NCI-H460 (cell line): Measurements from ENCODE around the gene GREM2. TPM values are rescaled to one million over a fixed set of nuclear protein-coding genes. Genes with fewer than 3 reads are reported as not detected.

Experiments used
- DNase-seq: peaks from one replicate; pipeline ENCODE4 v3.0.0-alpha.2; 2016; ENCODE audit warnings: low read depth; ENCODE audit errors: extremely low read depth
- total RNA-seq: library from RNA; depleted of rRNA; stranded (reverse); fragments of >200 nt; shearing (Covaris generic); gene quantifications from 2 replicates; pipeline ENCODE4 v1.2.3, GENCODE V29; 2014

Gene GREM2
- total RNA-seq, 1 experiment from 2014 or later, result 50.0 TPM

DNA sequence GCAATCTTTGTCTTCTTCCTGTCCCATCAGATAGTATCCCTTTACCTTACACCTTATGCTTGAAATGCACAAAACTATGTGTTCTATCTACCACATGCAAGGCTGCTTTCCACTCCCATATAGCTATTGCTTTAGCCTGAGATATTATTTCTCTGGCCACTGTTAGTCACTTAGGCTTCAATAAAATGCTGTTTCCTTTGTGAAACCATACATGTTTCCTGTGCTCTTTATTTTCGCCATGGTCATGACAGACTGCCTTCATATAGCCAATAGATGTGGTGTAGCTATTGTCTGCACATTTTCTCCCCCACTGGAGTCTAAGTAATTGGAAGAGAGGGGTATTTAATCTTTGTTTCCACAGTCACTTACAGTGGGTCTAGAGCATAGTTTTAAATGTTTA lies 108.4 kb downstream of the GREM2 start:
- DNase-seq, result no peak

- DNase-seq, result no peak
Measured at GRCh38 chr1:240503036-240503435, 108.9 kb downstream of the GREM2 start.

- DNase-seq, result no peak
Measured at GRCh38 chr1:240501115-240501514, 110.8 kb downstream of the GREM2 start.

GRCh38 chr1:240500647-240501046 lies 111.3 kb downstream of the GREM2 start:
- DNase-seq, result no peak

- peak; percentile 49 for DNase-seq
Measured at GRCh38 chr1:240499012-240499411, 112.9 kb downstream of the GREM2 start.

- DNase-seq, result no peak
Measured at GRCh38 chr1:240498335-240498734, 113.6 kb downstream of the GREM2 start.

DNA sequence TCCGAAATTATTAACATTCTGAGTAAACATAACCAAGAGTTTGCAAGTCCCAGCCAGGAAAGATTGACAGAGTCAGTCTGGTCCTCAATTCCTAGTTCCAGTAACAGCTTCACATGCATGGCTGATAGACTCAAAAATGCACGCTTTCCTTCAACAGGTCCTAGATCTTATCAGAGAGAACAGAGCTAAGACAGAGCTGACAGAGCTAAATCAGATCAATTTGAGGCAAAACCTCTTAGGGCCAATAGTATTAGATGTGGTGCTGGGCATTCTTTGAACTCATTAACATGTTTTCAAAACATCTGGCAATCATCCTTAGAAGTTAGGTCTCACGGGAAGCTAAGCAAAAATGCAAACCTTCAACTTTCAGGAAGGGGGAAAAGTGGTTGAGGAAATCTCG lies 114.0 kb downstream of the GREM2 start:
- DNase-seq, result no peak

GRCh38 chr1:240496941-240497340 lies 115.0 kb downstream of the GREM2 start:
- no peak for DNase-seq

GRCh38 chr1:240496356-240496755 lies 115.6 kb downstream of the GREM2 start:
- DNase-seq, result no peak

DNA sequence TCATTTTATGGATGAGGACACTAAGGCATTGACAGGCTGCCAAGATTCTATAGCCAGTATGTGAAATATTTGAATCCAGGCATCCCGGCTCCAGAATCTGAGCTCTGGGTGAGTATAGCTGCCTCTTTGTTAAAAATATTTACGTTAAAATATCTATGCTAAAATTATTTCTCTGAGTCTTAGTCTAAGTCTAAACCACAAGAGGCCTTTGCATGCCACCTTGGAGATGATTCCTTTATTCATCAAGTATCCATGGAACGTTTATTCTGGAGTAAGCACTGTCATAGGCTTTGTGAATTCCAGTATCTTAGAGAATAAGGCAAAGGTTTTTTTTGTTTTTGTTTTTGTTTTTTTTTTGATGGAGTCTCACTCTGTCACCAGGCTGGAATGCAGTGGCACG lies 116.4 kb downstream of the GREM2 start:
- no peak for DNase-seq

- peak; percentile 57 for DNase-seq
Measured at GRCh38 chr1:240492832-240493440, 119.0 kb downstream of the GREM2 start.

- no peak for DNase-seq
Measured at GRCh38 chr1:240491796-240492195, 120.2 kb downstream of the GREM2 start.

DNA sequence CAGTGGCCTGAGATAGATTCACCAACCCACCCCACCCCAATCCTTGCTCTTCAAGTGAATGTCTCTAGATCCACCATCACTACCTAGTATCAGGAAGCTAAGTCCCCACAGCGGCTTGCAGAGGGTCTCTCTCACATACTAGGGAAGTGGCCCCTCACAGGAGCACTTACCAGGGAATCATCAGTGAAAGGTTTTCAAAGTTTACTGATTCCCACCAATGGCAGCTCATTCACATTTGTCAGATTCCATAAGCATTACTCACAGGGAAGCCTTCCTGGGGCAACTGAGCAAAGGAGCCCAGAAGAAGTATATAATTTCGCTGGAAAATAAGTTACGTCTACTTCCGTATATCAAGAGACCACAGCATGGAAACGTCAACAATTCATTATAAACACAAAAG lies 120.8 kb downstream of the GREM2 start:
- DNase-seq, result no peak

DNA sequence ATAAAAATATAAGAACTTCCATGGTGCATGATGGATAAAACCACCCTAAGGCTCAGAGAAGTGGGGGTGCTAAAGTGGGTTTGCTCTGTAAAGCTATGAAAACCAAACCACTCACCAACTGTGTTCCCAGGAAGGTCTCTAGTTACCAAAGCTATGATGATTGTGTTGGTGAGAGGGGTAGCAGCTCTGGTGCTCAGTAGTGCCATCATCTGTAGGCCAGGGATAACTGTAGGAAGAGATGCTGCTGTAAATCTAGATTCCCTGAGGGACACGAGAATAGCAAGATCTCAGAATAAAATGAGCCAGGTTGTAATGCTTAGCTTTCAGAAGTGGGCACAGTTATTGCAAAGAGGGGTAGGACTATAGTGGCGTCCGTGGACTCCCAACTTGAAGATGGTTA lies 124.5 kb downstream of the GREM2 start:
- no peak for DNase-seq

GRCh38 chr1:240486611-240487010 lies 125.3 kb downstream of the GREM2 start:
- DNase-seq, result no peak

- no peak for DNase-seq
Measured at GRCh38 chr1:240484804-240485443, 127.0 kb downstream of the GREM2 start.

- no peak for DNase-seq
Measured at GRCh38 chr1:240478536-240478935, 133.4 kb downstream of the GREM2 start.

- DNase-seq, result no peak
Measured at GRCh38 chr1:240475832-240476231, 136.1 kb downstream of the GREM2 start.

GRCh38 chr1:240474133-240474614 lies 137.8 kb downstream of the GREM2 start:
- DNase-seq, result no peak

- DNase-seq, result peak; percentile 53
Measured at GRCh38 chr1:240468656-240469055, 143.3 kb downstream of the GREM2 start.

DNA sequence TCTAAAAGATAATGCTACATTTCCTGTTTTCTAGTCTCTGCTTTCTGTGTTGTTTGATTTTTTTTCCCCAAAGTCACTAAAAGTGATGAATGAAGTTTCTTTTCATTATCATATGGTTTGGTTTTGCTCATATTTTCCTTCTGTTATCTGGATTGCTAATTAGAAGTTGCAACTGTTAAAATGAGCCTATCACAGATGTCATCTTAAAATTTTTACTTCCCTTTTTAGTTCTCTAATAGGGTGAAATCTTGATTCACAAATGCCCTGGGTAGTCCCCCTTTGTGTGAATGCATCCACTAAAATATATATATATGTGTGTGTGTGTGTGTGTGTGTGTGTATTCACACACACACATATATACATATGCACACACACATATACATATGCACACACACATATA lies 144.1 kb downstream of the GREM2 start:
- DNase-seq, result no peak

GRCh38 chr1:240466509-240466908 lies 145.4 kb downstream of the GREM2 start:
- DNase-seq, result no peak

DNA sequence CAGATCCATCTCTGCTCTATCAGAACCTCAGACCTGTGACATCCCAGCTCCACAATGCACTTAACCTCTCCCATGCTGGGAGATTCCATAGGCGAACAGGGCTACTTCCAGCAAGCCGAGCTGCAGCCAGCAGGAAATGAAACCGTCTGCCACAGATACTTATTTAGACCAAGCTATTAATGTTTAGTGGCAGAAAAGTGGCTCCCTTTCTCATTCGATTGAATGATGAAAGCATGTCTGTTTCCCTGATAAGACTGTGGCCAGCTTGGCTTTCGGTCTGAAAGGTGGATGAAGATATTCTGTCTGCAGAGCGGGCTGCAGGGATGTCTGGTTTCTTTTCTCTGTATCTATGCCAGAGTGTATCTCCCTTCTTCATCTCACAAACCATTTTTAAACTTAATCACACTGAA lies 146.4 kb downstream of the GREM2 start:
- DNase-seq, result peak; percentile 52
